HCEC 1CT (cell line): ENCODE data around the gene AFG3L2.

Source experiments
- DNase-seq: peaks from one replicate; pipeline ENCODE4 v3.0.0-alpha.2; 2017

The AFG3L2 gene

DNA sequence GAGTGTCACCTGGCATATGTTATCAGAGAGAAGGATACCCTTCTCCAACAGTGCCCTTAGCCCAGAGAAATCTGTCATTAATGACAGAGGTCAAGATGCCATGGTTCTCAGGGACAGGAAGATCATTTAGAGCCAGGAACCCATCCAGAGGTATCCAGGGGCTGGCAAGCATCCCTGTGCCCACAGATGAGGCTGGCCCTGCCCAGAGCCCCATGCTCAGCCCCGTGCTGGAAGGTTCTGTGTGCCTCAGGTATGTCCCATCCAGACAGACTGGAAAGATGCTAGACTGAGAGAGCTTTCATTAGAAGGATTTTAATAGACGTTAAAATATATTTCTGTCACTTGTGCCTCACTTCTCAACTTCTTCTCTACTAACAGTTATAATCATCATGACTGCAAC lies 77.2 kb downstream of the AFG3L2 start:
- DNase-seq = no peak

DNA sequence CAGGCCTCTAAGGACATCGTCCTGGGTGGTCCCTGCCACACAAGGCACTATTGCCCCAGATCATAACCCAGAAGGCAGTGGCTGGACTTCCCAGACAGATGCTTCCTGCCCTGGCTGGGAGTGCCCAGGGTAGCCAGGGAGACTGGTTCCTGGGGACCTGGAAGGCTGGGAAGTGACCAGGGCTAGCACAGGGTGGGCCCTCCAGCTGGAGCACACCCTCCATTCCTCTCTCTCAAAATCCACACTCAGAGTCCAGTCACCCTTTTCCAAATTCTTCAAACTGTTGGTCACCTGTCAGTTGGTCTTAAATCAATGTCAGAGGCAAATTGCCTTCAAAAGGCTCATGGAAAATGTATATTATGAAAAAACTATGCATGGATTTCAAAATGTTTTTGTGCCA lies 80.6 kb downstream of the AFG3L2 start:
- peak; percentile 36 for DNase-seq

DNA sequence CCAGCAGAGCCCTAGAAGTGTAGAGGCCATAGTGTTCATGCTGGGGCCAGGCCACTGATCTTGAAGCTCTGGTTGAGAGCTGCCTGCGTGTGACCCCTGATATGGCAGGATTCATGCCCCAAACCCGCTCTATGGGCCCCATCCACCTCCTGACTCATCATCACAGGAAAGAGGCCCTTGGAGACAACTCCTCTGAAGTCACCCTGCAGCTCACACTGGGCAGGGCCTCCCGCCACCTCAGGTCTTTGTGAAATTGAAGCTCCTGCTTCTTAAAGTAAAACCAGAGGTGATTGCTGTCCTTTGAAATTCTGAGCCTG lies 81.0 kb downstream of the AFG3L2 start:
- DNase-seq = peak; percentile 77

DNA sequence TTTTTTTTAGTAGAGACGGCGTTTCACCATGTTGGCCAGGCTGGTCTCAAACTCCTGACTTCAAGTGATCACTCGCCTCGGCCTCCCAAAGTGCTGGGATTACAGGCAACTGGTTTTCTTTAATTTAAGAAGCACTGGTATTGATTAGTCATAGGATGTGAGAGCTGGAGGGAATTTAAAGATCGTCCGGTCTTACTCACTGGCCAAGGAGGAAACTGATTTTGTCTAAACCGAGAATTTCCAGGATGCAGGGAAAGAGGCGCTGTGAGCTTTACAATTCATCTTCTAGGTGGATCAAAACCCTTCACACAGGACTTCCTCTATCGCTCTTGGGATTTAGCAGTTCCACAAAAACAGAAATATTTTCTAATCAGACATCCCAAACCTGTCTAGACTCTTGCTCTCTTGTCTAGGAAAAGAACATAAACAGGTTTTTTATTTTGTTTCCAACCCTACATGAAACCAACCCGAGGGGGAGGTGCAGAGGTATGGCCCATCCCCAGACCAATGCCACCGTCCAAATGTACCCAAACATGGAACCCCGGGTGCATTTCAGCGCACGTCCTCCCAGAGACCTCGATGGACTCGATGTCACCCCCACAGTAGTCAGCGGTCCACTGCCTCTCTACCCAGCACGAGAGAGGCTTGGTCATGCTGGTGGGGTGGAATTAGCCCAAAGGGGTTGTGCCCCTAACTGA lies 81.5 kb downstream of the AFG3L2 start:
- peak; percentile 88 for DNase-seq

DNA sequence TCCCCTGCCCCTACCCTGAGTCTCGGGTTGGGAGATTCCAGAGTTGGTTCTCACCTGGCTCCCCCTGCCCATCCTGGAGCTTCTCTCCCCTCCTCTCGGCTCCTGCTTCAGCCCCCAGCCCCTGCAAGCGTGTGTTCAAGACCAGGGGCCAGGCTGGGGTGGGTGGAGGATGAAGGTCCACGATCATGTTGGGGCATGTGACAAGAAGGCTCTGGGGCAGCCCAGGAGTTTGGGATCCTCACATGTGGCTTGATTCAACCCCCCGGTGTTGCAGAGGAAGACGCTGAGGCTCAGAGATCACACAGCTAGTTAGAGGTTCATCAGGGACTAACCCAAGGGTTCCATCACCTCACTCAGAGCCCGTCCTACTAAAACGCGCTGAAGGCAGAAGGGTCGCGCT lies 83.2 kb downstream of the AFG3L2 start:
- no peak for DNase-seq

- DNase-seq = no peak
Measured at GRCh38 chr18:12291690-12292089, 85.3 kb downstream of the AFG3L2 start.

DNA sequence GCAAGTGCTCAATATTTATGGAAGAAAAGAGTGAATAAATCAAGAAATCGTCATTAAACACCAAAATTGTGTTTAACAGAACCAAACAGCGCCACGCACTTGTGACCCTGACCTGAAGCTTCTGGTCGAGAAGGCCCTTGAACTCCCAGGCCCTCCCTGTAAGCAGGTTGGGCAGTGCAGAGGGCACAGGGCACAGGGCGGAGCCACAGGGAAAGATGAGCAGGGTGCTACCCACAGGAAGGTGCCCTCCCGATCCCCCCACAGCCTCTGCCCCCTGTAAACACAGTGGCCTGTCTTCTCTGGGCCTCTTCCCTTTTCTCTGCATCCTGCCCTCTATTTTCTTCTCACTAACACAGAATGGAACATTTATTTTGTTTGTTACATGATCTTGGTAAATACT lies 85.9 kb downstream of the AFG3L2 start:
- no peak for DNase-seq

- DNase-seq = no peak
Measured at GRCh38 chr18:12290086-12290485, 86.9 kb downstream of the AFG3L2 start.

GRCh38 chr18:12288403-12288755 lies 88.6 kb downstream of the AFG3L2 start:
- no peak for DNase-seq

DNA sequence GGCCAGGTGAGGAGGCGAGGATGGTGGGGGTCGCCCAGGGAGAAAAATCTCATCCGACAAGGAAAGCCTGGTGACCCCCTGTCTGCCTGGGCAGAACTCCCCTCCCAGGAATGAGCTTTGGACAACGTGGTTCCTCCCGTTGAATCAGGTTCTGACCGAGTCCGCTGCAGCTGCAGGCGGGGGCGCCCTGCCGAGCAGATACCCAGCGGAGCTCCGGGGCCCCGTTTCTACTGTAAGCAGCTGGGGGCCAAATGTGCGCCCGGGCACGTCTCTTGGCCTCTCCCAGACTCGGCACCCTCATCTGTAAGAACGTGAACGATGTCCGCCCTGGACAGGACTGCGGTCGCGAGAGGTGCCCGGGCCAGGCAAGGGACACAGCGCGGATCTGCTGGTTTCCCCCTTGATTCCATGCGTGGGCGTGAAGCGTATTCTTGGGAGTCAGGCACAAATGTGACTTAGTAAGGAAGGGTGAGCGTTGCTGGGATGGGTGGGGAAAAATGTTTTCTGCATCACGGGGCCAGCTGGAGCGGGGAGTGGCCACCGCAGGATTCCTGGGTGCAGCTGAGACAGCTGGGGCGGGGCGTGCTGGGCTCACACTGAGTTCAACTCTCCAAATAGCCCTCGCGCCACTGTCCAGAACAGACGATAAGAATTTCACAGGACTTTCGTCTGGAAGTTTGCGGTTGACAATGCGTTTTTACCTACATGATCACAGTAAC lies 89.2 kb downstream of the AFG3L2 start:
- peak; percentile 96 for DNase-seq

- no peak for DNase-seq
Measured at GRCh38 chr18:12287131-12287681, 89.8 kb downstream of the AFG3L2 start.

GRCh38 chr18:12283666-12284065 lies 93.4 kb downstream of the AFG3L2 start:
- DNase-seq = no peak

DNA sequence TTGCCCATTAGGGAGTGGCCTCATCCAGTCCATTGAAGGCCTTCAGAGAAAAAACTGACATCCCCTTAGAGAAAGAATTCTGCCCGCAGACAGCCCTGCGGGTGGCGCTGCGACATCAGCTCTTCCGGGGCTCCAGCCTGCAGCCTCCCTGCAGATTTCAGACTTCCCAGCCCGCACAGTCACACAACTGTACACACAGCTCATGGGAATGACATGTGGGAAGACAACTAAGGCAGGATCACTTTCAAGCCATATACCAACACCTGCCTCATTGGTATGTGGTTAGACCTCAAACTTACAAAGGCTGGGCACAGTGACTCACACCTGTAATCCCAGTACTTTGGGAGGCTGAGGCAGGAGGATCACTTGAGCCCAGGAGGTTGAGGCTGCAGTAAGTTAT lies 93.8 kb downstream of the AFG3L2 start:
- peak; percentile 65 for DNase-seq

- DNase-seq = peak; percentile 93
Measured at GRCh38 chr18:12282442-12283039, 94.5 kb downstream of the AFG3L2 start.

DNA sequence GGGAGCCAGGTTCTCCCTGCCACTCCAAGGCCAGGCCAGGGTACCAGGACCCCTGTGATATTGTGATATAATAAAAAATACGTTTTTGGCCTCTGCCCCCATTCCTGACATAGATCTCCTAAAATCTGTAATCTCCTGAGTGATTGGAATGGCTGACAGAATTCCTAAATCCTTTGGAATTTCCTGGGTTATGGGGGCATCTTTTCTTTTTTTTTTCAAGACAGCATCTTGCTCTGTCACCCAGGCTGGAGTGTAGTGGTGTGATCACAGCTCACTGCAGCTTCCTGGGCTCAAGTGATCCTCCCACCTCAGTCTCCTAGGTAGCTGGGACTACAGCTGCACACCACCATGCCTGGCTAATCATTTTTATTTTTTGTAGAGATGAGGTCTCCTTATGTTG lies 95.2 kb downstream of the AFG3L2 start:
- peak; percentile 42 for DNase-seq

DNA sequence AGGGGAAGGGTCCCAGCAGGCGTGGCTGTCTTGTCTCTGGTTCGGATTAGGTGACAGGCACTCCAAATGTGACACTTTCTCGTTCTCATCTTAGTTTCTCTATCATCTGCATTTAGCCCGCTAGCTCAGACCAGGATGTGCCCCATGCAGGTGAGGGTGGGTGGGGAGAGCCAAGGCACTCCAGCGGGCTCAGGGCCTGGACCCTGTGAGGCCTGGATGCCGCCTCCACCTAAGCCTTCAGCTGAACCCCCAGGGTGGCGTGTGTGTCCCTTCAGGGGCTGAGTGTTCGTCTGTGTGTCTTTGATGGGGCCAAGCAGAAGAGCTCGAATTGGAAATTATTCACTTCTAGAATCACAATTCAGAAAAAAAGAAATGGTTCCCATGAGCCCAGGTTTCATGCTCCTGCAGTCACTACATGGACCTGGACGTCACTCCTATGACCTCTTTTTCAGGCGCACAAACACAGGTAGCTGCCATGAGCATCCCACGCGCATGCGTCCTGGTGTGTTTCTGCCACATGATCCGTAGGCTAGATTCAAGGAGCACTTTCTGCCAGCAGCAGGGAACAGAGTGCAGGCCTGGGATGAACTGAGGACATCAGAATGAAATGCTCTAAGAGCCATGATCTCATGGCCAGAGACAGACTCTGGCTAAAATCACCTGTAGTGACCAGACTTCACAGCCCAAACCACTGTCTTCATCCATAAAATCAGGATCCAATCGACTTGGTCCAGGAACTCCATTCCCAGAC lies 97.1 kb downstream of the AFG3L2 start:
- no peak for DNase-seq
